CD4-positive, alpha-beta T cell (primary cell): ENCODE measurements around the gene LRRC4B. TPM values are rescaled to one million over a fixed set of nuclear protein-coding genes. Genes with fewer than 3 reads are reported as not detected.

ENCODE experiments used
- ATAC-seq: fragments of 200-7000 bp; cut with Tn5 transposase; one replicate; pipeline ENCODE4 v1.10.0; 2022; ENCODE audit warnings: mild to moderate bottlenecking; ENCODE audit not compliant: poor library complexity
- CTCF ChIA-PET: fragments of 350-600 bp; sonication (Branson Sonifier 250); formaldehyde crosslinking; loops from one replicate; lab custom pipeline; 2021; ENCODE audit warnings: antibody characterized with exemption, inconsistent platforms; lab: Charles Lee
- POLR2A ChIA-PET: fragments of 350-600 bp; sonication (Branson Sonifier 250); formaldehyde crosslinking; loops from one replicate; lab custom pipeline; 2021; ENCODE audit warnings: antibody characterized with exemption, inconsistent platforms; lab: Charles Lee
- DNase-seq, 14 experiments: peaks; one replicate each; pipeline ENCODE4 v3.0.0-alpha.2; 2013 to 2020; ENCODE audit warnings: mixed read lengths in 2 of 14
- H3K27ac ChIP-seq, 2 donors: one replicate each; pipeline versions ENCODE4 v1.5.1 to v1.7.0; 2013; ENCODE audit warnings: low read length in 2 of 2, low read depth in 1 of 2, mild to moderate bottlenecking in 1 of 2
- H3K27me3 ChIP-seq, 2 experiments: 1 replicate in 1 of 2; 2 replicates in 1 of 2; pipeline versions ENCODE4 v1.6.1 to v1.7.0; 2013; ENCODE audit warnings: low read length in 2 of 2, control low read depth in 1 of 2, mild to moderate bottlenecking in 1 of 2, moderate library complexity in 1 of 2; ENCODE audit not compliant: insufficient read depth in 2 of 2, control insufficient read depth in 1 of 2
- H3K36me3 ChIP-seq: one replicate; pipeline ENCODE4 v1.6.1; 2013; ENCODE audit warnings: low read length, control low read depth; ENCODE audit not compliant: insufficient read depth
- H3K4me1 ChIP-seq: one replicate; pipeline ENCODE4 v1.6.1; 2013; ENCODE audit warnings: low read length, control low read depth; ENCODE audit not compliant: insufficient read depth
- H3K4me3 ChIP-seq: one replicate; pipeline ENCODE4 v1.5.1; 2013; ENCODE audit warnings: mild to moderate bottlenecking, low read length, moderate library complexity
- H3K9me3 ChIP-seq, 2 experiments: 1 replicate in 1 of 2; 2 replicates in 1 of 2; pipeline versions ENCODE4 v1.6.1 to v1.7.0; 2013; ENCODE audit warnings: low read length in 2 of 2, mild to moderate bottlenecking in 2 of 2, control low read depth in 1 of 2, moderate library complexity in 1 of 2; ENCODE audit not compliant: control insufficient read depth in 1 of 2, insufficient read depth in 1 of 2
- H3K27ac Mint-ChIP-seq: one replicate; pipeline ENCODE4 v1.8.0; 2020; ENCODE audit warnings: mixed read lengths
- H3K27me3 Mint-ChIP-seq: one replicate; pipeline ENCODE4 v1.8.0; 2021; ENCODE audit warnings: mixed read lengths
- H3K36me3 Mint-ChIP-seq: one replicate; pipeline ENCODE4 v1.8.0; 2021; ENCODE audit warnings: low read depth, mixed read lengths
- H3K4me1 Mint-ChIP-seq: one replicate; pipeline ENCODE4 v1.8.0; 2021; ENCODE audit warnings: low read depth, mixed read lengths
- H3K4me3 Mint-ChIP-seq: one replicate; pipeline ENCODE4 v1.8.0; 2020; ENCODE audit warnings: mild to moderate bottlenecking, mixed read lengths
- H3K9me3 Mint-ChIP-seq: one replicate; pipeline ENCODE4 v1.8.0; 2020; ENCODE audit warnings: mixed read lengths
- CTCF ChIP-seq: fragments of 200-600 bp; IDR thresholded peaks from one replicate; pipeline ENCODE4 v1.8.0; 2022; ENCODE audit warnings: antibody characterized with exemption, mild to moderate bottlenecking
- intact Hi-C, 2 experiments: fragments of 100-400 bp; cut with DNase I in 1 of 2; cut with micrococcal nuclease in 1 of 2; formaldehyde crosslinking; loops; one replicate each; pipeline versions ENCODE4 v1.15.1 to v1.9.0; 2023 to 2025; cut with DNase I, micrococcal nuclease
- total RNA-seq, 174 experiments: library from RNA in 2 of 174; stranded (reverse) in 2 of 174; gene quantifications; one replicate each; pipeline ENCODE4 v1.2.3 and lab custom pipeline; 2021 to 2026

LRRC4B gene
- total RNA-seq, 2 experiments from 2014 or later: not detected

DNA sequence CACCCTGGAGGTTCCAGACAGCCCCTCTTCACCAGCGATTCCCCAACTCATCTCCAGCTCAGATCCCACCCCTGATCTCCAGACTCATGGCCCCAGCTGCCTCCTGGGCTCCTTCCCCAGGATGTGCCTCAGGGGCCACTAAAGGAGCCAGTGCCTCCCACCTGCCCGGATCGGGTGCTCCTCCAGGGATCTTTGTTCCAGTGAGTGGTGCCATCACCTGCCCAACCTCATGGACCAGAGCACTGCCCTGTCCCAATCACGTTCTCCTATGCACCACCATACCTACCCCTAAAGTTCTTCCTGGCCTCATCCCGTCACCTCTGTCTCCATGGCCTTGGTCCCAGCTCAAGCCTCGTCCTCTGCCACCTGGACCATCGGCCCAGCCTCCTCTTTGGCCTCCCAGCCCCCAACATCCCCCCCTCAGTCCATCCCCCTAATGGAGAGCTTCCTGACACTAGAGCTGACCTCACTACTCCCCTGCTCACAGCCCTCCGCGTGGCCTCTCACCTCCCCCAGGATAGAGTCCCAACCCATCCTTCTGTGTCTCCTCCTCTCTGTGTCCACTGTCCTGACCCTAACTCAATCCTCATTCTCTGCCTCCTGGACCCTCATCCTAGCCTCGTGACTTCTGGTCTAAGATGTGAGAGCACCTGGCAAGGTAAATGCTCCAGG is 82.8 kb downstream of the LRRC4B start:
- Mint-ChIP-seq H3K27me3 (no peaks in the 10 kb centered on the region), H3K9me3 (no peaks in the 10 kb centered on the region), H3K4me3 (no peak overlapping the region), H3K36me3 (peaks cover 61% of the 10 kb centered on the region), H3K27ac (no peak overlapping the region), H3K4me1 (peaks cover 18% of the 10 kb centered on the region)
- ATAC-seq (no peak), DNase-seq (peak in 1 of 14 experiments; percentile 15)
- Histone ChIP-seq H3K9me3 (peaks cover 0 to 3% of the 10 kb centered on the region in 2 experiments), H3K27ac (no peak overlapping the region), H3K4me3 (no peak overlapping the region), H3K27me3 (no peaks in the 10 kb centered on the region), H3K4me1 (peaks cover 9% of the 10 kb centered on the region), H3K36me3 (peaks cover 27% of the 10 kb centered on the region)
- intact Hi-C loops: no loop called here
- TF ChIP-seq CTCF: no peak
- POLR2A ChIA-PET: no interaction called here
- CTCF ChIA-PET: no interaction called here

DNA sequence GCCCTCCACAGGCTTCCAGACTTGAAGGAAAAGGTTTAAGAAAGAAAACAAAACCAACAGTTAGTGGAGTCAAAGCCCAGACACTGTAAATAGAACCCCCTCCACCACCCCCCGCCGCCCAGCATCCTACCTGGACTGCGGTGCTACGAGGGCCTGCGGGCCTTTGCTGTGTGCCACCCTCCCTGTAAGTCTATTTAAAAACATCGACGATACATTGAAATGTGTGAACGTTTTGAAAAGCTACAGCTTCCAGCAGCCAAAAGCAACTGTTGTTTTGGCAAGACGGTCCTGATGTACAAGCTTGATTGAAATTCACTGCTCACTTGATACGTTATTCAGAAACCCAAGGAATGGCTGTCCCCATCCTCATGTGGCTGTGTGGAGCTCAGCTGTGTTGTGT is 85.3 kb downstream of the LRRC4B start:
- DNase-seq (no peak), ATAC-seq (no peak)
- Histone ChIP-seq H3K27me3 (no peaks in the 10 kb centered on the region), H3K4me3 (no peak overlapping the region), H3K4me1 (peaks cover 29% of the 10 kb centered on the region), H3K27ac (no peak overlapping the region), H3K9me3 (peaks cover 0 to 3% of the 10 kb centered on the region in 2 experiments), H3K36me3 (peaks cover 51% of the 10 kb centered on the region)
- Mint-ChIP-seq H3K9me3 (no peaks in the 10 kb centered on the region), H3K36me3 (peaks cover 64% of the 10 kb centered on the region), H3K27me3 (no peaks in the 10 kb centered on the region), H3K4me1 (peaks cover 7% of the 10 kb centered on the region), H3K27ac (peak overlapping the region; percentile 6), H3K4me3 (no peak overlapping the region)
- no peak for TF ChIP-seq CTCF
- intact Hi-C loops: no loop called here
- POLR2A ChIA-PET: no interaction called here
- CTCF ChIA-PET: no interaction called here

- ATAC-seq (no peak), DNase-seq (peak in 1 of 14 experiments; percentile 13)
- POLR2A ChIA-PET: no interaction called here
- Mint-ChIP-seq H3K4me3 (no peak overlapping the region), H3K9me3 (no peaks in the 10 kb centered on the region), H3K36me3 (peaks cover 70% of the 10 kb centered on the region), H3K27ac (no peak overlapping the region), H3K27me3 (no peaks in the 10 kb centered on the region), H3K4me1 (peaks cover 12% of the 10 kb centered on the region)
- intact Hi-C loops: no loop called here
- peaks cover 30% of the 10 kb centered on the region for H3K4me1 ChIP-seq
- no peaks in the 10 kb centered on the region for H3K27me3 ChIP-seq
- TF ChIP-seq CTCF: no peak
- CTCF ChIA-PET: no interaction called here
- H3K27ac ChIP-seq: no peak overlapping the region
- H3K9me3 ChIP-seq: peaks cover 0 to 3% of the 10 kb centered on the region in 2 experiments
- H3K36me3 ChIP-seq: peaks cover 52% of the 10 kb centered on the region
- H3K4me3 ChIP-seq: no peak overlapping the region
Measured at GRCh38 chr19:50482271-50482855, 85.9 kb downstream of the LRRC4B start.
